Measurements from ENCODE around the gene B9D1.

Gene B9D1

GRCh38 chr17:19382531-19383444, 20.3 kb upstream of the B9D1 start:
- POLR2A ChIA-PET: no interaction called here
- no peak for TF ChIP-seq SUZ12 (IDR thresholded peaks at IDR 0.05)
- TF ChIP-seq SP1 (IDR thresholded peaks at IDR 0.05): no peak
- TF ChIP-seq PKNOX1 (IDR thresholded peaks at IDR 0.05): no peak
- TF ChIP-seq CTBP1 (IDR thresholded peaks at IDR 0.05; ENCODE audit: borderline replicate concordance): no peak
- TF ChIP-seq FOXA1 (IDR thresholded peaks at IDR 0.05): no peak
- no peak for TF ChIP-seq FOXK2 (IDR thresholded peaks at IDR 0.05)
- no peak for TF ChIP-seq LEF1 (IDR thresholded peaks at IDR 0.05; ENCODE audit: borderline replicate concordance)
- TF ChIP-seq ARNT (IDR thresholded peaks at IDR 0.05): no peak
- no peak for TF ChIP-seq L3MBTL2 (conservative IDR thresholded peaks at IDR 0.05)
- TF ChIP-seq ZNF384 (IDR thresholded peaks at IDR 0.05): no peak
- no peak for TF ChIP-seq HDGF (IDR thresholded peaks at IDR 0.05; ENCODE audit: borderline replicate concordance)
- no peak for TF ChIP-seq BHLHE40 (IDR thresholded peaks at IDR 0.05; ENCODE audit: borderline replicate concordance)
- no peak for DNase-seq (ENCODE audit: extremely low spot score)
- CTCF ChIA-PET: no interaction called here

GRCh38 chr17:19381741-19382444, 19.4 kb upstream of the B9D1 start:
- POLR2A ChIA-PET: no interaction called here
- TF ChIP-seq FOXK2 (IDR thresholded peaks at IDR 0.05) (no peak), SP1 (IDR thresholded peaks at IDR 0.05) (no peak), BHLHE40 (IDR thresholded peaks at IDR 0.05; ENCODE audit: borderline replicate concordance) (no peak), L3MBTL2 (conservative IDR thresholded peaks at IDR 0.05) (no peak)
- CTCF ChIA-PET: no interaction called here
- DNase-seq (ENCODE audit: extremely low spot score): no peak

GRCh38 chr17:19381361-19381740, 18.8 kb upstream of the B9D1 start:
- no peak for DNase-seq (ENCODE audit: extremely low spot score)
- TF ChIP-seq LEF1 (IDR thresholded peaks at IDR 0.05; ENCODE audit: borderline replicate concordance): no peak
- TF ChIP-seq L3MBTL2 (conservative IDR thresholded peaks at IDR 0.05): no peak
- TF ChIP-seq HDGF (IDR thresholded peaks at IDR 0.05; ENCODE audit: borderline replicate concordance): no peak
- no peak for TF ChIP-seq ELF4 (IDR thresholded peaks at IDR 0.05)
- no peak for TF ChIP-seq FOXM1 (IDR thresholded peaks at IDR 0.05; ENCODE audit: borderline replicate concordance)
- TF ChIP-seq SUZ12 (IDR thresholded peaks at IDR 0.05): no peak
- TF ChIP-seq CTBP1 (IDR thresholded peaks at IDR 0.05; ENCODE audit: borderline replicate concordance): no peak
- TF ChIP-seq ZNF384 (IDR thresholded peaks at IDR 0.05): no peak
- no peak for TF ChIP-seq SP1 (IDR thresholded peaks at IDR 0.05)
- no peak for TF ChIP-seq PKNOX1 (IDR thresholded peaks at IDR 0.05)
- no peak for TF ChIP-seq ARNT (IDR thresholded peaks at IDR 0.05)
- TF ChIP-seq NFRKB (IDR thresholded peaks at IDR 0.05): no peak
- no peak for TF ChIP-seq FOXA1 (IDR thresholded peaks at IDR 0.05)
- ChIA-PET CTCF (no interaction called here), POLR2A (no interaction called here)

GRCh38 chr17:19380481-19381301, 18.2 kb upstream of the B9D1 start:
- POLR2A ChIA-PET: interaction anchor here (4.3 kb wide), 1 partner anchor 9 kb away, joined by 112 read pairs; the partner anchor contains the start of gene MFAP4
- CTCF ChIA-PET: interaction anchor here (0.8 kb wide), 1 partner anchor 18 kb away, joined by 4 read pairs; the partner anchor contains the start of gene B9D1
- DNase-seq (ENCODE audit: extremely low spot score): no peak
- TF ChIP-seq ARNT (IDR thresholded peaks at IDR 0.05) (no peak), FOXM1 (IDR thresholded peaks at IDR 0.05; ENCODE audit: borderline replicate concordance) (no peak)

GRCh38 chr17:19379361-19380065, 17.0 kb upstream of the B9D1 start:
- ChIA-PET CTCF (no interaction called here), POLR2A (interaction anchor here (2.4 to 4.3 kb wide), 3 partner anchors 10 to 22 kb away, joined by 12 to 112 read pairs (median 26); partner anchors contain the start of gene MFAP4)
- no peak for DNase-seq (ENCODE audit: extremely low spot score)
- TF ChIP-seq FOXK2 (IDR thresholded peaks at IDR 0.05) (no peak), SUZ12 (IDR thresholded peaks at IDR 0.05) (no peak), CTBP1 (IDR thresholded peaks at IDR 0.05; ENCODE audit: borderline replicate concordance) (no peak), ARNT (IDR thresholded peaks at IDR 0.05) (no peak), BHLHE40 (IDR thresholded peaks at IDR 0.05; ENCODE audit: borderline replicate concordance) (no peak), L3MBTL2 (conservative IDR thresholded peaks at IDR 0.05) (no peak), PKNOX1 (IDR thresholded peaks at IDR 0.05) (no peak), NFRKB (IDR thresholded peaks at IDR 0.05) (no peak), SP1 (IDR thresholded peaks at IDR 0.05) (no peak), LEF1 (IDR thresholded peaks at IDR 0.05; ENCODE audit: borderline replicate concordance) (no peak), ZNF384 (IDR thresholded peaks at IDR 0.05) (no peak)
